CD1c-positive myeloid dendritic cell (primary cell): ENCODE measurements around the gene OLFM1.
"Not testable (repeated sequence)": the region's sequence is repeated elsewhere in the genome, so short reads cannot be mapped to it uniquely, and the experiment has no call there.

ENCODE experiments used
- DNase-seq: peaks from one replicate; pipeline ENCODE4 v3.0.0-alpha.2; 2016; ENCODE audit errors: extremely low spot score

OLFM1 gene

DNA sequence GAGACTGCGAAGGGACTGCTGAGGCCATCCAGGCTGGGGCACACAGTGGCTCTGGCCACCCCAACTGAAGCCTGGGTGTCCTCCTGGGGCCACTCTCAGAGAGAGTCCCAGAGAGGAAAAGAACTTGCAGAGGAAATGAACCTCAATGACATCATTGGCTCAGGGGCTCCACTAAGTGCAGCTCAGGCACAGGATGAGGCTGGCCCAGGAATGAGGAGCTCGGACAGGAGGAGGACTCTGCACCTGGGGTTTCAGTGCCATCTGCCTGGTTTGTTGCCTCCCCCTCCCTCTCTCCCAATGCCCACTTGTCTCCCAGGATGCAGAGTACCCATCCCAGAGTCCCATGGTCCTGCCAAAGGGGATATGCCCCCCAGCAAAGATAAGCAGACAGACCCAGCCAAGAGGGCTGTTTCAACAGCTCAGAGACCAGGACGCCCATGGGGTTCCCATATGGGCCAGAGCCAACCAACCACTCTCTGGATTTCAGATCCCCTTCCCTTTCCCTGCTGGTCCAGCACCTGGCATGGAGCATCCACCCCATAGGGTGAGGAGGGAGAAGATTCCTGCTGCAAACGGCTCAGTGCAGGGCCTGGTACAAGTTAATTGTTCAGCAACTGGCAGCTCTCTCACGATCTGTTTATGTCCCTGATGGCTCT, 26.9 kb upstream of the OLFM1 start:
- DNase-seq: no peak

DNA sequence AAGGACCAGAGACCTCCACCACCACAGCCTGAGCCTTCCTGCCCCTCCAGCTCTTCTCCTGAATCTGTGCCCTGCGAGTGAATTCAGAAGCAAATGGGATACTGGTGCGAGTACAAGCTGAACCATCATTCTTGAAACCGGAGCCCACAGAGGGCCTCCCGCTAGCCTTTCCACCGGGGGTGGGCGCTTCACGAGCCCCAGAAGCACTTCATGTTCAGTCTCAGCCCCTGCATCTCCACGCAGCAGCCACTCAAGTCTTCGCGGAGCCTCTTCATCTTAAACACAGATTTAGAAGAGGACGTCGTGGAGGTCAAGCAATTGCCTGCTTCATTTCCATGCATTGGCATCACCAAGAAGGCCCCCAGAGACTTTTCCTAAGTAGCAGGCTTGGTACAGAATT, 26.0 kb upstream of the OLFM1 start:
- DNase-seq: no peak

DNA sequence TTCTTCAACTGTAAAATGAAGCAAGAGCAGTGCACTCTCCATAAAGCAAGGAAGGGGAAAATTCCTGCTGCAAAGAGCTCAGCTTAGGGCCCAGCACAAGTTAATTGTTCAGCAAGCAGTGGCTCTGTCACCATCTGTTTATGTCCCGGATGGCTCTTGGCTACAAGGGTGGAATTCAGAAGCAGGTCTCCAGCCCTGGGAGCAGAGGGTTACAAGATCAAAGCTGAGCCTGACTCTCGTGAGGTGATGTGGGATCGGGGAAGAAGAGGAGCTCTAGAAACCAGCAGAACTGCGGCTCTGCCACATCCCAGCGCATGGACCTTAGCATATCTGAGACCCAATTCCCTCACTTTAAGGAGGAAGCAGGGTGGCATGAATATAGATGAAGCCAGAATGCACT, 25.2 kb upstream of the OLFM1 start:
- no peak for DNase-seq

DNA sequence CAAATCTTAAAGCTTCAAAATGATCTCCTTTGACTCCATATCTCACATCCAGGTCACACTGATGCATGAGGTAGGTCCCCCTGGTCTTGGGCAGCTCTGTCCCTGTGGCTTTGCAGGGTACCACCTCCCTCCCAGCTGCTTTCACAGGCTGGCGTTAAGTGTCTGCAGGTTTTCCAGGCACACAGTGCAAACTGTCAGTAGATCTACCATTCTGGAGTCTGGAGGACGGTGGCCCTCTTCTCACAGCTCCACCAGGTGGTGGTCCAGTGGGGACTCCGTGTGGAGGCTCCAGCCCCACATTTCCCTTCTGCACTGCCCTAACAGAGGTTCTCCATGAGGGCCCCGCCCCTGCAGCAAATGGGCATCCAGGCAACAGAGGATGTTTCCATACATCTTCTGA, 24.0 kb upstream of the OLFM1 start:
- not testable (repeated sequence) for DNase-seq

DNA sequence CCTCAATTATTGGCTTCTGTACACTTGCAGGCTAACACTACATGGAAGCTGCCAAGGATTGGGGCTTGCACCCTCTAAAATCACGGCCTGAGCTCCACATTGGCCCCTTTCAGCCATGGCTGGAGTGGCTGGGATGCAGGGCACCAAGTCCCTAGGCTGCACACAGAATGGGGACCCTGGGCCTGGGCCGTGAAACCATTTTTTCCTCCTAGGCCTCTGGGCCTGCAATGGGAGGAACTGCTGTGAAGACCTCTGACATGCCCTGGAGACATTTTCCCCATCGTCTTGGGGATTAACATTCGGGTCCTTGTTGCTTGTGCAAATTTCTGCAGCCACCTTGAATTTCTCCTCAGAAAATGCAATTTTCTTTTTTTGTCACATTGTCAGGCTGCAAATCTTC, 23.6 kb upstream of the OLFM1 start:
- not testable (repeated sequence) for DNase-seq

DNA sequence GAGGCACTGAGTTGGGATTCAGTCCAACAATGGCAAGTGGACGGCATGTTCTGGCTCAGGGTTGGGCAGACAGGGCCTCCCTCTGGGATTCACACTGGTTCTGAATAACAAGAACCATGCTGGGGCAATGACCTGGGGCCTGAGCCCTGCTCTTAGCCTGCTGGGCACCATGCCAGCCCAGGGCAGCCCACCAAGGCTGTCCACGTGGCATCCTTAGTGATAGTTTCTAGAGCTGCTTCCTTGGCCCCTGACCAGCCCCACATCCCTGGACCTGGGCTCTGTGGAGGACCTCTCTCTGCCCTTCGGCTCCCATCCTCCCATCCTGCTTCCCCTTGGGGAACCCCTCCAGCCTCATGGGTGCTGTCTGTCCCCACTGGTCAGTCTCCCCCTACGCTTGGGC, 22.3 kb upstream of the OLFM1 start:
- DNase-seq: no peak

DNA sequence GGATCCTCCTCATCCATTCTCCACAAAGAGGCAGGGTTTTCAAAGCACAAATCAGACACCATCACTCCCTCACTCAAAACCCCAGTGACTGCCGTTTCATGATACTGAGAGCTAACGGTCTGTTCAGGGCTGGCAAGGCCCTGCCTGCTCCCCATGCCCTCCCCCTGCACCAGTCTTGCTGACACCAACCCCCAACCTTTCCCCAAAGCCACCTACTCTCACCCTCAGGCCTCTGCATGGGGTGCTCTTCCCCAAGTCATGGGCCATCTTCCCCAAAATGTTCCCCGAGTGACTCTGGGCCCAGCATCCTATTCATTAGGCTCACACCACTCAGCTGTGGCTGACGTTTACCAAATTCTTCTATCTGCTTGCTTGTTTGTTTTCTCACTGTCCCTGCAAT, 21.7 kb upstream of the OLFM1 start:
- DNase-seq: no peak

DNA sequence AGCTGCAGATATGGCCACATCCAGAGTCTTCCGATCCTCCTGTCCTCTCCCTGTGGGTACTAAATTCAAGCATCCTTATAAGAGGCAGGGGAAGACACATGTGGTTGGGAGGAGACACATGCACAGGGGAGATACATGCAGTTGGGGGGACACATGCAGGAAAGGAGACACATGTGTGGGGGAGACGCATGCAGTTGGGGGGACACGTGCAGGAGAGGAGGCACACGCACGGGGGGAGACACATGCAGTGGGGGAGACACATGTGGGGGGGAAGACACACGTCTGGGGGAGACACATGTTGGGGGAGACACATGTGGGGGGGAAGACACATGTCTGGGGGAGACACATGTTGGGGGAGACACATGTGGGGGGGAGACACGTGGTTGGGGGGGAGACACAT, 21.2 kb upstream of the OLFM1 start:
- DNase-seq: no peak

DNA sequence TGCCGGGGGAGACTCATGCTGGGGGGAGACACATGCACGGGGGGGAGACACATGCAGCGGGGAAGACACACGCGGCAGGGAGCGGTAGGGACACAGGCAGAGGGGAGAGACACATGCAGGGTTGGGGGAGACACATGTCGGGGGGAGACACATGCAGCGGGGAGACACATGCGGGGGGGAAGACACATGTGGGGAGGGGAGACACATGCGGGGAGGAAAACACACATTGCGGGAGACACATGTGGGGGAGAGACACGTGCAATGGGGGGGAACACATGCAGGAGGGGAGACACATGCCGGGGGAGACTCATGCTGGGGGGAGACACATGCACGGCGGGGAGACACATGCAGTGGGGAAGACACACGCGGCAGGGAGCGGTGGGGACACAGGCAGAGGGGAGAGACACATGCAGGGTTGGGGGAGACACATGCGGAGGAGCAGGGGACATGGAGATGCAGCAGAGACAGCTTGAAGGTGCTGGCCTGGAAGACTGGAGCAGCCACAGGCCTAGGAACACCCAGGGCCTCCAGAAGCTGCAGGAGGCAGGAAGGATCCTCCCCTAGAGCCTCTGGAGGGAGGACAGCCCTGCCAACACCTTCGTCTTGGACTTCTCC, 20.3 kb upstream of the OLFM1 start:
- DNase-seq: no peak

DNA sequence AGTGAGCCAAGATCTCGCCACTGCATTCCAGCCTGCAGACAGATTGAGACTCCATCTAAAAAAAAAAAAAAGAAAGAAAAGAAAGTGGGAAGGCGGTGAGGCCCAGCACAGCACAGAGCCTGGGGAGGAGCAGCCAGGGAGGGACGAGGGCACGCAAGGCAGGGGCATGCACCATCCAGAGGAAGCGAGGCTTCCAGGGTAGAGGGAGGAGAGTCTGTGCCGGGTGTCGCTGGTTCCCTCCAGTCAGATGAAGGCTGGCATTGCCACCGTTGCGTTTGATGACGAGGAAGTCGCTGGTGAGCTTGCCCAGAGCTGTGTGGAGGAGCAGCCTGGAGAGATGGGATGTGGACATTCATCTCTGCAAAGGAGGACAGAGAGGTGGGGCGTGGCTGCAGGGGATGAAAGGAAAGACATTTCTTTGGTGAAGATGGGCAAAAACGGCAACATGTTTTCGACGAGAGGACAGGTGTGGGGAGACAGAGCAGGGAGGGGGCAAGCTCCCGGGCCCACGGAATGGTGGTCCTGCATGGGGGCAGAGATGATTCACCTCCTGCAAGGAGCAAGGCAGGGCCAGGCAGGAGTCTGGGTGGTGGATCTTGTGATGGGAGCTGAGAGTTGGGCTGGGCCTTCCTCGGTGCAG, 18.6 kb upstream of the OLFM1 start:
- DNase-seq: no peak

DNA sequence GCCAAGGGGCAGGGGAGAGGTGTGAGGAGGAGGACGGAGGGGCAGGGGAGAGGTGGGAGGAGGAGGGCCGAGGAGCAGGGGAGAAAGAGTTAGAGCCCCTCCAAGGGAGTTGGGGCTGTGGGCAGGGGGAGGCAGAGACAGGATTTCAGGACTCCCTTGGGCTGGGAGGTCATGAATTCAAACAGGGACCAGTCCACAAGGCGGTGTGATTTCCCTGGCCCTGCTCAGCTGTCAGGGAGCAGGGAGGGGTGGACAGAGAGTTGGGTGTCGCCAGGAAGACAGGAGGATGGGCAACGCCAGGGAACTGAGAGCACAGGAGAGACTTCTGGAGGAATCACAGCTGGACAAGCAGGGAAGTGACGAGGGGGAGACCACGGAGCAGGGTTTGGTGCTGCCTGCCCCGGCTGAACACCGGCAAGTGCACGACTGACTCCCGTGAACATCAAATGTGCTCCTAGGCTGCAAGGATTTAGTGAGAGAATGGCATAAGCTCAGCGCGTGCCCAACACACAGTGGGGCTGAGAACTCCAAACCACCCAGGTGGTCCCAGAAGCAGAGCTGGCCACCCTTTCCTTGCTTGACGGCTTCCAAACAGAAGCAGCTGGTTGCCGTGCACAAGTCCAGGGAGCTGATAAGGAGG, 17.8 kb upstream of the OLFM1 start:
- DNase-seq: no peak

DNA sequence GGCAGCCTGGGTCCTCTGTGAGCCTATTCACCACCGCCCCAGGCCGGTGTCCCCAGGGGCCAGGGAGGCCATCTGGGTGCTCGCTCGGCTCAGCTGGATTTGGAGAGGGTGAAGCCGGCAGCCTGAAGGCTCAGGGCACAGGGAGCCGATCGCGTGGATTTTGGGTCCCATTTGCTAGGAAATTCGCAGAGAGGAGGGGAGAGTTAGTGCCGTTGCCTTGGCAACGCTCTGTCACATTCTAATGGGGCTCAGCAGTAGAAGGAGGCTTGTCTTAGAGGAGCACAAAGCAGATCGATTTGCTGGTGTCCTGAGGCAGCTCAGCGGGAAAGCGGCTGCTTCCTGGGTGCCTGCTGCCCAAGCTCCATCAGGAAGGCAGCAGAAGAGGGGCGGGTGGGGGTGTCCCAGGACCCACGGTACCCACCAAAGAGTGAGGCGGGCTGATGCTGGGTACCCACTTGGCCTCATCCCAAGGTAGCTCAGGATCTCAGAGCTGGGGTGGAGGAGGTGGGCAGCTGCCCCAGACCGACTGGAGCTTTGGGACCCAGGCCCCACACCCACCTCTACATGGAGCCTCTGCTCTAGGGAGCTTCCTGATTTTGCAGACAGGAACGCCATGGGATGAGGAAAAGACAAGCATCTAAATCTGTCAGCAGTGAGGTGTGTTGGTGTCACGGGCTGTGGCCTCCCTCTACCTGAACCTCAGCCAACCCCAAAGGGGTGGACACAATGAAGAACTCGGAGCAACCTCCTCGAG, 17.1 kb upstream of the OLFM1 start:
- DNase-seq: no peak

DNA sequence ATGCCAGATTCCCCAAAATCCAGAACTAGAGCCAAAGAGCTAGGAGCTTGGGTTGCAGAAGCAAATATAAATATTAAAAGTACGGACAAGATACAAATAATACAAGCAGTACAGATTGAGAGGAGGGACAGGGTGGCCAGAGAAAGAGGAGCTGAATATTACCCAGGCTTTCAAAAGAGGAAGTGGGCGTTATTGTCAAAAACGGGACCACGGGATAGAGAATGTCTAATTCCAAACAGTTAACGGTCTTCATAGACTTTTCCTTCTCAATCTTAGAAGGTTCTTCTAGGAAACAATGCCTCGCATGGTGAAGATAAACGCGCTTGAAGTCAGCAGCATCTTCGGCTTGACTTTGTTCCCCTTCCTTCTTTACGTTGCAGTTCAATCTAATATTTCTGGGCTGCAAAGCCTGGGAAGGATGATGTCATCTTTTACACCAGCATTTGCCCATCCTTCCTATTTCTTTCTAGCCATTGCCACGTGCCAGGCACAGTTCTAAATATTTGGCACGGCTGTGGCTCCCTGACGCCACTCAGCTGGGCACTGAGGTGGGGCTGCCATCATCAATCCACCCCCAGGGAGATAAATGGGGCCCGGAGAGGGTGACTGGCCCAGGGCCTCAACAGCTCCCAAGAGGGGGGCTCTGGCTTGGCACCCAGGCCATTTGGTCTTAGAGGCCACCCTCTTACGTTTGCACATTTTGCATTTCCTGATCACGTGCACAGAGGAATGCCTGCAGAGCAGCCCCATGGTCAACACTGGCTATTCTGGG, 16.3 kb upstream of the OLFM1 start:
- DNase-seq: no peak

DNA sequence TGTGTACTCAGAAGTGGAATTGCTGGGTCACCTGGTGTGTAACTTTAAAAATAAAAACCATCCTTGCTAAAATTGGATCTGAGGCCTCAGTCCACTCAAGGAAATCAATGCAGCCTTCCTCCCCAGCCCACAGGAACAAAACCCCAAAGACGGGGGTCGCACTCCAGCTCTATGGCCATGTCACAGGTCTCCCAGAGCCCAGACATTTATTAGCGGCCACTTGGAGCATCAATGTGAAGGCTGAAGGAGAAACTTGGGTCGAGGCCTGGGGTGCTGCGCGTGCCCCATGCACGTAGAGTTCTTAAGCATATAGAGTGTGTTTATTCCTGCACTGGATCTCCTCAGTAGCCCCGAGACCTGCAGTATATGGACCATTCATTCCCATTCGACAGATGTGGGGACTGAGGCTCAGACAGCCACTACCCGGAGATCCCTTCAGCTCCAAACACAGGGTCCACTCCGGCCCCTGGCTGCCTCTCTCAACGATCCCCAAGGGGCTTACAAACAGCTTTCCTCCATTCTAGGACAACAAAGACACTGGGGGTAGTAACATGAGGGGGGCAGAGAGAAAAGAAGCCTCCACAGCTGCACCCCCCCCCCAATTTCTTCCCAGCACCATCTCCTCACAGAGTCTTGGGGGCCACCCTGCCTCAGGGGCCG, 14.3 kb upstream of the OLFM1 start:
- DNase-seq: no peak

DNA sequence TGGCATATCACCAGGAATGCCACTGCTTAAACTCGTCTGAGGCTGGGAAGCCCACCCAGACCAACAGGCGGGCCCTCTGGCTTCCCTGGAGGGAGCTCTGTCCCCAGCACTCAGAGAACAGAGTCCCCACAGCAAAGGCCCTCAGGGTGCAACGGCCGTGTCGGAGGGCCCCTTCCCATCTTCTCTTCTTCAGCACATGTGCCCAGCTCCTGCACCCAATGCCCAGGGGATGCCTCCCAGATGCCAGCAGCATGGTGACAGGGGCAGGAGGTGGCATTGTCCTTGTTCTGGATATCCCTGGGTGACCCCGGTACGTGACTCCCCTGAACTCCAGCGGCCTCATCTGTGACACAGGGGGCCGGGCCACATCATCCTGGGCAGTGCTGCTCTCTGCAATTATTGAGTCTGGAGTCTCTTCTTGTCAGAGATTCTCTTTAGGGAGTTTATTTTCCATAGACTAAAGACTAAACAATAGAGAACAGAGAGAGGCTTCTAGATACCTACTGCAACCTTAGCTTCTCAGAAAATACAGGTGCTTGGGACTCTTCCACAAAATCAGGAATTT, 13.6 kb upstream of the OLFM1 start:
- DNase-seq: no peak

DNA sequence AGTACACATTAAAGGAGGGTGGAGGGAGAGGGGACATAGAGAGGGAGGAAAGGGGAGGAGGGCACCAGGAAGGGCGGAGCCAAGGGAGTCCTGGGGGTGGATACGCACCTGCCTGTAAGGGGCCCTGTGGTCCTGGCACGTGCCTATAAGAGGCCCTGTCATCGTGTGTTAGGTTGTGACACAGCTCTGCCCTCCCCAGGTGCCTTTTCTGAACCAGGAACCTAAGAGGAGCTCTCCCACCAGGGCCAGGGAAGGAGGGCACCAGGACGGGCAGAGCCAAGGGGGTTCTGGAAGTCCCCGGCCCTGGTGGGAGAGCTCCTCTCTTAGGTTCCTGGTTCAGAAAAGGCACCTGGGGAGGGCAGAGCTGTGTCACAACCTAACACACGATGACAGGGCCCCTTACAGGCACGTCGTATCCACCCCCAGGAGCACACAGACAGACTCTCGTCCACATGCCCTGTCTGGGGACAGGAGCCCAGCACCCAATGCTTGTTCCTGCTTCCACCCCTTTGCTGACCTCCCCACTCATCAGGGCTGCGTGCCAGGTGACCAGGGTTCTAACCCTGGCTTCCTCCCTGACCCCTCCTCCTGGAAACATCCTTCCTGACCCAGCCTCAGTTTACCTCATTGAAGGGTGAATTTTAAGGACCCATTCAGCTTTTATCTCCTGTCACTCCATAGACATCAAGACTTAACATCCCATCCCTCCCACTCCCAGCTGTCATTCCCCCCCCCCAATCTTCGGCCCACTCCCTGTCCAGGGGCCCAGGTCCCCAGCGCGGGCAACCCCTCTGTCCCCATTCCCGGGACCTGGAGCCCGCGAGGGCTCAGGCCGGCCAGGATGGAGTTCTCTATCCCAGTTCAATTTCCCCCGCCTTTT, 12.9 kb upstream of the OLFM1 start:
- no peak for DNase-seq

DNA sequence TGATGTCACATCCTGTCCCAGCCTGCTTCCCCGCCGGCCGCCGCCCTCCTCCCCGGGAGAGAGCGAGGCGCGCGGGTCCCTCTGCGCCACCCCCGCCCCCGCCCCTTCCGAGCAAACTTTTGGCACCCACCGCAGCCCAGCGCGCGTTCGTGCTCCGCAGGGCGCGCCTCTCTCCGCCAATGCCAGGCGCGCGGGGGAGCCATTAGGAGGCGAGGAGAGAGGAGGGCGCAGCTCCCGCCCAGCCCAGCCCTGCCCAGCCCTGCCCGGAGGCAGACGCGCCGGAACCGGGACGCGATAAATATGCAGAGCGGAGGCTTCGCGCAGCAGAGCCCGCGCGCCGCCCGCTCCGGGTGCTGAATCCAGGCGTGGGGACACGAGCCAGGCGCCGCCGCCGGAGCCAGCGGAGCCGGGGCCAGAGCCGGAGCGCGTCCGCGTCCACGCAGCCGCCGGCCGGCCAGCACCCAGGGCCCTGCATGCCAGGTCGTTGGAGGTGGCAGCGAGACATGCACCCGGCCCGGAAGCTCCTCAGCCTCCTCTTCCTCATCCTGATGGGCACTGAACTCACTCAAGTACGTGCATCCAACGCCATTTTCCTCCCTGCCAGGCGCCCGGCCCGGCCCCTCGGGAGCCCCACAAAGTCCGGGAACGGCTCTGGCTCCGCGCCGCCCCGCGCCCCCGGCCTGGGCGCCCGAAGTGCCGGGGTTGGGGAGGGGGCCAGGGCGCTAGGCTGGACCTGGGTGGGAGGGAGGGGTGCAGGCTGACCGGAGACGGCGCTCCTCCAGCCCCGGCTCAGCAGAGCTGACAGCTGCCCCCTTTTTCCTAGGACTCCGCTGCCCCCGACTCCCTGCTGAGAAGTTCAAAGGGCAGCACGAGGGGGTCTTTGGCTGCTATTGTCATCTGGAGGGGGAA, 12.0 kb upstream of the OLFM1 start:
- peak; percentile 4 for DNase-seq

DNA sequence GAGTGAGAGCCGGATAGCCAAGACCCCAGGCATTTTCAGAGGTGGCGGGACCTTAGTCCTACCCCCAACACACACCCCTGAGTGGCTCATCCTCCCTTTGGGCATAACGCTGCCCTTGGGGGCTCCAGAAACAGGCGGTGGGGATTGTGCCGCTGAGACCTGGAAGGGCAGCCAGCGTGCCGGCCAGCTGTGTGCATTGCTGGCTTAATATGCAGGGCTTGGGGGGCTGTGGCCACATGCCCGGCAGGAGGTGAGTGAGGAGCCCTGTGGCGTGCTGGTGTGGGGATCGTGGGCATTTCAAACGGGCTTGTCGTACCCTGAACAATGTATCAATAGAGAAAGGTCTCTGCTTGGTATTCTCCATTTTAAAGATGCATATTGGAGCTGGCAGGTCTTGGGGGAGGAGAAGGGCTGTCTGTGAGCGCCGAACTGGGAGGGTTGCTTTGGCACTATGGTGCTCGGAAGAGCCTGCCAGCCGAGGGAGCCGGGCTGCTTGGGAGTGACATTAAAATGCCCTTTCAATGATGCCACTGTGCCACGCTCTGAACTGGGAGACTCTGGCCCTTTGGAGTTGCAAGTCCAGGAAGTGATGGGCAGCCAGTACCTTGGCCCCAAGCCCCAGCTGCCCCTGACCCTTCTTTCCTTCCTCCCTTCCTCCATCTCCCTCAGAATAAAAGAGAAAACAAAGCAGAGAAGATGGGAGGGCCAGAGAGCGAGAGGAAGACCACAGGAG, 11.2 kb upstream of the OLFM1 start:
- no peak for DNase-seq
